C4-2B (cell line): ENCODE measurements around the gene TASP1.

Source experiments
- CTCF ChIP-seq: fragments of 450-650 bp; conservative IDR thresholded peaks from 2 replicates; pipeline ENCODE4 v1.5.1; 2017; ENCODE audit warnings: mild to moderate bottlenecking
- ZFX ChIP-seq: fragments of 450-650 bp; IDR thresholded peaks from 2 replicates; pipeline ENCODE4 v1.6.1; 2017

DNA sequence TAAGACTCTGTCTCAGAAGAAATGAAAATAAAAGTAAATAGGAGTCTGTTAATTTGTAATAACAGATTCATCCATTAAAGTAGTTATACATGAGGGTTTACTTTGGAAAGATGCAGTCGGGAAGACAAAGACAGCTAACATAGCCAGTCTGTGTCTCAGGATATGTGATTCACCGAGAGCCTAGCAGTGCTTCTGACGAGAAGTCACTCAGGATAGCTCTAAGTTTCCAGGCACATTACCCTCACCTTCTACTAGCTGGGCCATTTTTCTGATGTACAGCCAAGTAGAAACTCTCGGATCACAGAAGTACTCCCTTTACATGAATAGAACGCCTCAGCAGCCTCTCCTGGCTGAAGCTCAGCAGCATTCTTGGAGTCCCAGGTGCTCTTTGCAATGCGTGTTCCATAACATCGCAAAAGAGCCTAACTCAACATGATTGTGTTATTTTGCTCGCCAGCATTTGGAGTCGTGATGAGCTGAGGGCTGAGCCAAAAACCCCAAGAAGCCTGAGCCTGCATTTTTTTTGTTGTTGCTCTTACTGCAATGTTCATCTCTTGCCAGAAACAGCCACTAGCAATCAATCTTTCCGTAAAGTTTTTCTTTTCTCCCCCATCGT is 22.4 kb upstream of the TASP1 start:
- TF ChIP-seq CTCF (no peak), ZFX (no peak)
